Measurements from ENCODE around the gene RFTN1.

Gene RFTN1

GRCh38 chr3:16361087-16361486 is 152.4 kb downstream of the RFTN1 start:
- no peak for DNase-seq (ENCODE audit: low read depth in 2 of 2)

GRCh38 chr3:16359331-16359730 is 154.2 kb downstream of the RFTN1 start:
- no peak for DNase-seq (ENCODE audit: low read depth in 2 of 2)

GRCh38 chr3:16358336-16358735 is 155.2 kb downstream of the RFTN1 start:
- DNase-seq (ENCODE audit: low read depth in 2 of 2) = no peak

- DNase-seq (ENCODE audit: low read depth in 2 of 2) = no peak
These were observed 156.0 kb downstream of the RFTN1 start for GRCh38 chr3:16357186-16358121.

- DNase-seq (ENCODE audit: low read depth in 2 of 2) = no peak
These were observed 157.7 kb downstream of the RFTN1 start for GRCh38 chr3:16355828-16356227.

- DNase-seq (ENCODE audit: low read depth in 2 of 2) = no peak
These were observed 159.2 kb downstream of the RFTN1 start for GRCh38 chr3:16354291-16354690.

- DNase-seq (ENCODE audit: low read depth in 2 of 2) = no peak
These were observed 161.1 kb downstream of the RFTN1 start for GRCh38 chr3:16352428-16352827.

- DNase-seq (ENCODE audit: low read depth in 2 of 2) = no peak
These were observed 162.7 kb downstream of the RFTN1 start for GRCh38 chr3:16350597-16351318.

- no peak for DNase-seq (ENCODE audit: low read depth in 2 of 2)
These were observed 163.4 kb downstream of the RFTN1 start for GRCh38 chr3:16349986-16350596.

GRCh38 chr3:16347548-16347947 is 166.0 kb downstream of the RFTN1 start:
- DNase-seq (ENCODE audit: low read depth in 2 of 2) = no peak

- DNase-seq (ENCODE audit: low read depth in 2 of 2) = no peak
These were observed 167.0 kb downstream of the RFTN1 start for GRCh38 chr3:16346413-16347081.

- no peak for DNase-seq (ENCODE audit: low read depth in 2 of 2)
These were observed 170.4 kb downstream of the RFTN1 start for GRCh38 chr3:16343101-16343500.

GRCh38 chr3:16338999-16339398 is 174.5 kb downstream of the RFTN1 start:
- no peak for DNase-seq (ENCODE audit: low read depth in 2 of 2)

GRCh38 chr3:16337856-16338540 is 175.5 kb downstream of the RFTN1 start:
- DNase-seq (ENCODE audit: low read depth in 2 of 2) = no peak

GRCh38 chr3:16336825-16337224 is 176.7 kb downstream of the RFTN1 start:
- DNase-seq (ENCODE audit: low read depth in 2 of 2) = no peak

- no peak for DNase-seq (ENCODE audit: low read depth in 2 of 2)
These were observed 177.5 kb downstream of the RFTN1 start for GRCh38 chr3:16335772-16336645.

- DNase-seq (ENCODE audit: low read depth in 2 of 2) = no peak
These were observed 178.2 kb downstream of the RFTN1 start for GRCh38 chr3:16335333-16335732.

GRCh38 chr3:16334909-16335308 is 178.6 kb downstream of the RFTN1 start:
- DNase-seq (ENCODE audit: low read depth in 2 of 2) = no peak

- DNase-seq (ENCODE audit: low read depth in 2 of 2) = no peak
These were observed 180.5 kb downstream of the RFTN1 start for GRCh38 chr3:16332904-16333426.

GRCh38 chr3:16331319-16331883 is 182.1 kb downstream of the RFTN1 start:
- DNase-seq (ENCODE audit: low read depth in 2 of 2) = no peak

Data from stimulated activated CD4-positive, alpha-beta T cell treated with anti-CD3 and anti-CD28 coated beads, Interleukin-1b, Interleukin-23, amount 100 ng/mL, for 1 hour (primary cell).